SK-N-SH (cell line): Measurements from ENCODE around the gene AK3. TPM values are rescaled to one million over a fixed set of nuclear protein-coding genes. Genes with fewer than 3 reads are reported as not detected.

Source experiments
- CTCF ChIA-PET: fragments of 300-600, 350-600 bp; formaldehyde crosslinking; extraction: SDS; loops from one replicate; lab custom pipeline; 2021; lab: Yijun Ruan, JAX
- POLR2A ChIA-PET: fragments of 350-600 bp; sonication (Branson Sonifier 250); formaldehyde crosslinking; extraction: SDS; loops from one replicate; lab custom pipeline; 2020; ENCODE audit warnings: antibody characterized with exemption, inconsistent platforms; lab: Yijun Ruan, JAX
- DNase-seq: peaks from one replicate; pipeline ENCODE4 v3.0.0; 2012
- H2AFZ ChIP-seq: fragments of 200-600 bp; sonication (generic); 2 replicates; pipeline ENCODE4 v1.8.1; 2016; ENCODE audit warnings: antibody characterized with exemption, mild to moderate bottlenecking, low read depth
- H3F3A ChIP-seq: fragments of 200-600 bp; sonication (generic); replicated peaks from 2 replicates; pipeline ENCODE3; 2016; ENCODE audit warnings: antibody characterized with exemption, mild to moderate bottlenecking; ENCODE audit not compliant: insufficient read depth
- H3K27ac ChIP-seq, 2 experiments: fragments of 200-500 bp in 1 of 2; fragments of 200-600 bp in 1 of 2; sonication (Bioruptor generic) in 1 of 2; sonication (generic), shearing (Covaris generic) in 1 of 2; 2 replicates each; pipeline versions ENCODE4 v1.5.1 to v1.6.1; 2014 to 2016; ENCODE audit warnings: low read depth in 2 of 2, inconsistent platforms in 1 of 2, low read length in 1 of 2, mild to moderate bottlenecking in 1 of 2, mixed read lengths in 1 of 2
- H3K27me3 ChIP-seq: fragments of 200-600 bp; sonication (generic), shearing (Covaris generic); 2 replicates; pipeline ENCODE4 v1.6.1; 2016; ENCODE audit warnings: mixed run types; ENCODE audit not compliant: insufficient read depth
- H3K36me3 ChIP-seq, 2 experiments: fragments of 200-500 bp in 1 of 2; fragments of 200-600 bp in 1 of 2; sonication (Bioruptor generic) in 1 of 2; sonication (generic) in 1 of 2; replicated peaks in 1 of 2; 2 replicates each; pipeline versions ENCODE3 to v1.5.1; 2014 to 2016; ENCODE audit warnings: low read length in 1 of 2, mild to moderate bottlenecking in 1 of 2; ENCODE audit not compliant: insufficient read depth in 2 of 2, control insufficient read depth in 1 of 2
- H3K4me1 ChIP-seq, 2 experiments: fragments of 200-500 bp in 1 of 2; fragments of 200-600 bp in 1 of 2; sonication (Bioruptor generic) in 1 of 2; sonication (generic), shearing (Covaris generic) in 1 of 2; 2 replicates each; pipeline versions ENCODE4 v1.5.1 to v1.6.1; 2014 to 2016; ENCODE audit warnings: low read depth in 1 of 2, low read length in 1 of 2, mixed run types in 1 of 2; ENCODE audit not compliant: insufficient read depth in 2 of 2, control insufficient read depth in 1 of 2
- H3K4me2 ChIP-seq: fragments of 200-600 bp; sonication (generic), shearing (Covaris generic); 2 replicates; pipeline ENCODE4 v1.6.1; 2017; ENCODE audit warnings: mixed run types
- H3K4me3 ChIP-seq, 2 experiments: fragments of 200-500 bp in 1 of 2; fragments of 200-600 bp in 1 of 2; sonication (Bioruptor generic) in 1 of 2; sonication (generic), shearing (Covaris generic) in 1 of 2; 2 replicates each; pipeline versions ENCODE4 v1.5.1 to v1.8.1; 2014 to 2016; ENCODE audit warnings: low read depth in 2 of 2, inconsistent platforms in 1 of 2, low read length in 1 of 2, mild to moderate bottlenecking in 1 of 2, mixed read lengths in 1 of 2, moderate library complexity in 1 of 2
- H3K79me2 ChIP-seq: fragments of 200-600 bp; sonication (generic); 2 replicates; pipeline ENCODE4 v1.8.1; 2017; ENCODE audit warnings: mild to moderate bottlenecking; ENCODE audit not compliant: insufficient read depth
- H3K9ac ChIP-seq: fragments of 200-600 bp; sonication (generic); 2 replicates; pipeline ENCODE4 v1.6.1; 2017; ENCODE audit warnings: mixed run types
- H3K9me2 ChIP-seq: fragments of 200-600 bp; sonication (generic); 2 replicates; pipeline ENCODE4 v1.6.1; 2017; ENCODE audit warnings: mixed run types
- H3K9me3 ChIP-seq: fragments of 200-600 bp; sonication (generic); 2 replicates; pipeline ENCODE4 v1.6.1; 2017; ENCODE audit warnings: mixed run types, mild to moderate bottlenecking, moderate library complexity
- H4K20me1 ChIP-seq: fragments of 200-600 bp; sonication (generic); 2 replicates; pipeline ENCODE4 v1.6.1; 2017; ENCODE audit warnings: mild to moderate bottlenecking, mixed run types; ENCODE audit not compliant: insufficient read depth
- FOSL2 ChIP-seq: IDR thresholded peaks from 2 replicates; pipeline ENCODE4 v1.4.0; 2012; ENCODE audit warnings: low read depth, mild to moderate bottlenecking, moderate library complexity, borderline replicate concordance
- GABPA ChIP-seq: IDR thresholded peaks from 2 replicates; pipeline ENCODE4 v1.4.0; 2012; ENCODE audit warnings: low read depth, mild to moderate bottlenecking
- IRF3 ChIP-seq: fragments of 150-350 bp; IDR thresholded peaks from 2 replicates; pipeline ENCODE4 v1.6.1; 2016; ENCODE audit warnings: mild to moderate bottlenecking, low read depth, low read length
- NFIC ChIP-seq: IDR thresholded peaks from 2 replicates; pipeline ENCODE4 v1.4.0; 2012; ENCODE audit warnings: borderline replicate concordance
- NRF1 ChIP-seq: IDR thresholded peaks from 2 replicates; pipeline ENCODE4 v1.6.1; 2012; ENCODE audit warnings: low read depth, mild to moderate bottlenecking, low read length
- POLR2AphosphoS5 ChIP-seq: IDR thresholded peaks from 2 replicates; pipeline ENCODE4 v1.6.1; 2012; ENCODE audit warnings: low read depth, low read length
- RCOR1 ChIP-seq: fragments of 150-350 bp; IDR thresholded peaks from 2 replicates; pipeline ENCODE4 v1.6.1; 2017; ENCODE audit warnings: antibody characterized with exemption, low read length
- RFX5 ChIP-seq: IDR thresholded peaks from 2 replicates; pipeline ENCODE4 v1.6.1; 2012; ENCODE audit warnings: mild to moderate bottlenecking, improper control_type of control experiment, low read length
- SIN3A ChIP-seq: IDR thresholded peaks from 2 replicates; pipeline ENCODE4 v1.6.1; 2012; ENCODE audit warnings: low read depth, mild to moderate bottlenecking, low read length, moderate library complexity, borderline replicate concordance
- TAF1 ChIP-seq: IDR thresholded peaks from 2 replicates; pipeline ENCODE4 v1.6.1; 2012; ENCODE audit warnings: low read depth, mild to moderate bottlenecking, low read length, moderate library complexity, borderline replicate concordance
- WGBS: methylation state at CpG from one replicate; pipeline ENCODE4 v1.1.6; 2017; ENCODE audit warnings: low lambda C conversion rate; 5-methylcytosine and 5-hydroxymethylcytosine counted together
- polyA plus RNA-seq, 3 experiments: library from polyadenylated mRNA; depleted of rRNA; stranded (reverse); fragments of >200 nt; gene quantifications; 2 replicates each; pipeline ENCODE4 v1.2.3, GENCODE V29; 2012
- TF ChIP-seq, protein P1 (sequence below): IDR thresholded peaks from 2 replicates; pipeline ENCODE4 v1.6.1; 2012; ENCODE audit warnings: mild to moderate bottlenecking, low read depth, low read length, moderate library complexity
- TF ChIP-seq, protein P2 (sequence below): fragments of 200-600 bp; sonication (generic); IDR thresholded peaks from 2 replicates; pipeline ENCODE4 v1.6.1; 2017; ENCODE audit warnings: antibody characterized with exemption, mild to moderate bottlenecking, moderate library complexity
- TF ChIP-seq, protein P3 (sequence below): IDR thresholded peaks from 2 replicates; pipeline ENCODE4; 2012
- TF ChIP-seq, protein P4 (sequence below): fragments of 150-350 bp; IDR thresholded peaks from 2 replicates; pipeline ENCODE4 v1.6.1; 2017; ENCODE audit warnings: antibody characterized with exemption, low read length, low read depth, borderline replicate concordance

Gene AK3
- polyA plus RNA-seq, 1 of the 3 experiments (the other 2 are of a cell fraction), result 20.6 TPM

GRCh38 chr9:4771788-4772187 lies 30.8 kb upstream of the AK3 start:
- WGBS, result 91% methylated on average over 1 of the region's 1 CpG
- Histone ChIP-seq H3K9me2 (no peaks in the 10 kb centered on the region), H3K9me3 (no peaks in the 10 kb centered on the region; the same call in 1 of the 2 replicates), H3K4me2 (no peak overlapping the region), H3K4me1 (no peaks in the 10 kb centered on the region), H3K27me3 (no peaks in the 10 kb centered on the region), H3K36me3 (no peaks in the 10 kb centered on the region), H3K4me3 (no peak overlapping the region), H2AFZ (no peak overlapping the region), H3K9ac (no peak overlapping the region), H3F3A (no peaks in the 10 kb centered on the region), H3K27ac (no peak overlapping the region), H4K20me1 (no peaks in the 10 kb centered on the region), H3K79me2 (no peaks in the 10 kb centered on the region)
- CTCF ChIA-PET, result interaction anchor here (1.0 kb wide), 1 partner anchor 12 kb away, joined by 3 read pairs; no protein-coding TSS in a partner anchor
- POLR2A ChIA-PET, result no interaction called here
- TF ChIP-seq, protein P1, sequence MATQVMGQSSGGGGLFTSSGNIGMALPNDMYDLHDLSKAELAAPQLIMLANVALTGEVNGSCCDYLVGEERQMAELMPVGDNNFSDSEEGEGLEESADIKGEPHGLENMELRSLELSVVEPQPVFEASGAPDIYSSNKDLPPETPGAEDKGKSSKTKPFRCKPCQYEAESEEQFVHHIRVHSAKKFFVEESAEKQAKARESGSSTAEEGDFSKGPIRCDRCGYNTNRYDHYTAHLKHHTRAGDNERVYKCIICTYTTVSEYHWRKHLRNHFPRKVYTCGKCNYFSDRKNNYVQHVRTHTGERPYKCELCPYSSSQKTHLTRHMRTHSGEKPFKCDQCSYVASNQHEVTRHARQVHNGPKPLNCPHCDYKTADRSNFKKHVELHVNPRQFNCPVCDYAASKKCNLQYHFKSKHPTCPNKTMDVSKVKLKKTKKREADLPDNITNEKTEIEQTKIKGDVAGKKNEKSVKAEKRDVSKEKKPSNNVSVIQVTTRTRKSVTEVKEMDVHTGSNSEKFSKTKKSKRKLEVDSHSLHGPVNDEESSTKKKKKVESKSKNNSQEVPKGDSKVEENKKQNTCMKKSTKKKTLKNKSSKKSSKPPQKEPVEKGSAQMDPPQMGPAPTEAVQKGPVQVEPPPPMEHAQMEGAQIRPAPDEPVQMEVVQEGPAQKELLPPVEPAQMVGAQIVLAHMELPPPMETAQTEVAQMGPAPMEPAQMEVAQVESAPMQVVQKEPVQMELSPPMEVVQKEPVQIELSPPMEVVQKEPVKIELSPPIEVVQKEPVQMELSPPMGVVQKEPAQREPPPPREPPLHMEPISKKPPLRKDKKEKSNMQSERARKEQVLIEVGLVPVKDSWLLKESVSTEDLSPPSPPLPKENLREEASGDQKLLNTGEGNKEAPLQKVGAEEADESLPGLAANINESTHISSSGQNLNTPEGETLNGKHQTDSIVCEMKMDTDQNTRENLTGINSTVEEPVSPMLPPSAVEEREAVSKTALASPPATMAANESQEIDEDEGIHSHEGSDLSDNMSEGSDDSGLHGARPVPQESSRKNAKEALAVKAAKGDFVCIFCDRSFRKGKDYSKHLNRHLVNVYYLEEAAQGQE, result no peak
- TF ChIP-seq IRF3 (no peak), NRF1 (no peak), POLR2AphosphoS5 (no peak), SIN3A (no peak), RCOR1 (no peak), RFX5 (no peak), FOSL2 (no peak), NFIC (no peak), GABPA (no peak), TAF1 (no peak)
- TF ChIP-seq, protein P2, sequence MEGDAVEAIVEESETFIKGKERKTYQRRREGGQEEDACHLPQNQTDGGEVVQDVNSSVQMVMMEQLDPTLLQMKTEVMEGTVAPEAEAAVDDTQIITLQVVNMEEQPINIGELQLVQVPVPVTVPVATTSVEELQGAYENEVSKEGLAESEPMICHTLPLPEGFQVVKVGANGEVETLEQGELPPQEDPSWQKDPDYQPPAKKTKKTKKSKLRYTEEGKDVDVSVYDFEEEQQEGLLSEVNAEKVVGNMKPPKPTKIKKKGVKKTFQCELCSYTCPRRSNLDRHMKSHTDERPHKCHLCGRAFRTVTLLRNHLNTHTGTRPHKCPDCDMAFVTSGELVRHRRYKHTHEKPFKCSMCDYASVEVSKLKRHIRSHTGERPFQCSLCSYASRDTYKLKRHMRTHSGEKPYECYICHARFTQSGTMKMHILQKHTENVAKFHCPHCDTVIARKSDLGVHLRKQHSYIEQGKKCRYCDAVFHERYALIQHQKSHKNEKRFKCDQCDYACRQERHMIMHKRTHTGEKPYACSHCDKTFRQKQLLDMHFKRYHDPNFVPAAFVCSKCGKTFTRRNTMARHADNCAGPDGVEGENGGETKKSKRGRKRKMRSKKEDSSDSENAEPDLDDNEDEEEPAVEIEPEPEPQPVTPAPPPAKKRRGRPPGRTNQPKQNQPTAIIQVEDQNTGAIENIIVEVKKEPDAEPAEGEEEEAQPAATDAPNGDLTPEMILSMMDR, result no peak
- TF ChIP-seq, protein P3, sequence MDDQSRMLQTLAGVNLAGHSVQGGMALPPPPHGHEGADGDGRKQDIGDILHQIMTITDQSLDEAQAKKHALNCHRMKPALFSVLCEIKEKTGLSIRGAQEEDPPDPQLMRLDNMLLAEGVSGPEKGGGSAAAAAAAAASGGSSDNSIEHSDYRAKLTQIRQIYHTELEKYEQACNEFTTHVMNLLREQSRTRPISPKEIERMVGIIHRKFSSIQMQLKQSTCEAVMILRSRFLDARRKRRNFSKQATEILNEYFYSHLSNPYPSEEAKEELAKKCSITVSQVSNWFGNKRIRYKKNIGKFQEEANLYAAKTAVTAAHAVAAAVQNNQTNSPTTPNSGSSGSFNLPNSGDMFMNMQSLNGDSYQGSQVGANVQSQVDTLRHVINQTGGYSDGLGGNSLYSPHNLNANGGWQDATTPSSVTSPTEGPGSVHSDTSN, result no peak
- TF ChIP-seq, protein P4, sequence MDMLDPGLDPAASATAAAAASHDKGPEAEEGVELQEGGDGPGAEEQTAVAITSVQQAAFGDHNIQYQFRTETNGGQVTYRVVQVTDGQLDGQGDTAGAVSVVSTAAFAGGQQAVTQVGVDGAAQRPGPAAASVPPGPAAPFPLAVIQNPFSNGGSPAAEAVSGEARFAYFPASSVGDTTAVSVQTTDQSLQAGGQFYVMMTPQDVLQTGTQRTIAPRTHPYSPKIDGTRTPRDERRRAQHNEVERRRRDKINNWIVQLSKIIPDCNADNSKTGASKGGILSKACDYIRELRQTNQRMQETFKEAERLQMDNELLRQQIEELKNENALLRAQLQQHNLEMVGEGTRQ, result no peak
- DNase-seq, result no peak
